Thymus (tissue), 11 donors: ENCODE data around the gene LMX1B. TPM values are rescaled to one million over a fixed set of nuclear protein-coding genes. Genes with fewer than 3 reads are reported as not detected.

Experiments used
- DNase-seq, 9 donors: peaks; one replicate each; pipeline ENCODE4 v3.0.0-alpha.2; 2013; ENCODE audit warnings: low spot score in 9 of 9, low read depth in 6 of 9, missing footprints in 1 of 9
- H3K27ac ChIP-seq, 2 donors: one replicate each; pipeline ENCODE4 v1.5.1; 2013; ENCODE audit warnings: control low read depth in 1 of 2, low read depth in 1 of 2, low read length in 1 of 2, mild to moderate bottlenecking in 1 of 2, moderate library complexity in 1 of 2
- H3K27me3 ChIP-seq, 2 donors: one replicate each; pipeline ENCODE4 v1.5.1; 2013; ENCODE audit warnings: low read length in 1 of 2; ENCODE audit not compliant: control insufficient read depth in 2 of 2, insufficient read depth in 1 of 2
- H3K36me3 ChIP-seq, 2 donors: one replicate each; pipeline ENCODE4 v1.5.1; 2013; ENCODE audit warnings: low read length in 1 of 2, mild to moderate bottlenecking in 1 of 2, moderate library complexity in 1 of 2; ENCODE audit not compliant: control insufficient read depth in 2 of 2, insufficient read depth in 2 of 2
- H3K4me1 ChIP-seq, 2 donors: one replicate each; pipeline ENCODE4 v1.5.1; 2013; ENCODE audit warnings: low read length in 2 of 2; ENCODE audit not compliant: control insufficient read depth in 2 of 2, insufficient read depth in 2 of 2
- H3K4me3 ChIP-seq, 2 donors: one replicate each; pipeline ENCODE4 v1.5.1; 2013; ENCODE audit warnings: low read length in 2 of 2, control low read depth in 1 of 2, mild to moderate bottlenecking in 1 of 2
- H3K9me3 ChIP-seq, 2 donors: one replicate each; pipeline ENCODE4 v1.5.1; 2013; ENCODE audit warnings: low read length in 1 of 2, mild to moderate bottlenecking in 1 of 2; ENCODE audit not compliant: control insufficient read depth in 2 of 2, insufficient read depth in 1 of 2
- WGBS: extraction: QIAGEN DNeasy Blood & Tissue Kit; methylation state at CpG from one replicate; pipeline ENCODE4 v1.1.7; 2013; 5-methylcytosine and 5-hydroxymethylcytosine counted together
- polyA plus RNA-seq: library from polyadenylated mRNA; stranded (reverse); fragments of 200-250 nt; gene quantifications from one replicate; pipeline ENCODE4 v1.2.3, GENCODE V29; 2013
- total RNA-seq: library from RNA; stranded (reverse); fragments of 120-200 nt; gene quantifications from one replicate; pipeline ENCODE4 v1.2.4, GENCODE V29; 2013
- donor health status: healthy.

The LMX1B gene
- total and polyA plus RNA-seq, 2 donors: 0.02 to 0.05 TPM

GRCh38 chr9:126595982-126596381 is 17.7 kb upstream of the LMX1B start:
- no peaks in the 10 kb centered on the region for H3K4me1 ChIP-seq
- no peak for DNase-seq
- no peak overlapping the region for H3K4me3 ChIP-seq
- no peaks in the 10 kb centered on the region for H3K9me3 ChIP-seq
- WGBS: 98% methylated on average over 2 of the region's 2 CpGs
- H3K36me3 ChIP-seq: no peaks in the 10 kb centered on the region
- H3K27me3 ChIP-seq: peaks cover 2 to 38% of the 10 kb centered on the region in 2 donors
- no peak overlapping the region for H3K27ac ChIP-seq

GRCh38 chr9:126599047-126599650 is 14.6 kb upstream of the LMX1B start:
- Histone ChIP-seq H3K27ac (no peak overlapping the region), H3K4me3 (no peak overlapping the region), H3K36me3 (no peaks in the 10 kb centered on the region), H3K9me3 (no peaks in the 10 kb centered on the region), H3K4me1 (no peaks in the 10 kb centered on the region), H3K27me3 (peaks cover 2 to 46% of the 10 kb centered on the region in 2 donors)
- no peak for DNase-seq
- WGBS: 59% methylated on average over 11 of the region's 11 CpGs

- no peak for DNase-seq
- Histone ChIP-seq H3K36me3 (no peaks in the 10 kb centered on the region), H3K27ac (no peak overlapping the region), H3K4me3 (no peak overlapping the region), H3K27me3 (peaks cover 20 to 69% of the 10 kb centered on the region in 2 donors), H3K4me1 (no peaks in the 10 kb centered on the region), H3K9me3 (no peaks in the 10 kb centered on the region)
- 92% methylated on average over 17 of the region's 17 CpGs for WGBS
Measured at GRCh38 chr9:126604059-126605055, 9.4 kb upstream of the LMX1B start.

GRCh38 chr9:126605792-126606482 is 7.8 kb upstream of the LMX1B start:
- no peaks in the 10 kb centered on the region for H3K9me3 ChIP-seq
- no peak overlapping the region for H3K27ac ChIP-seq
- no peaks in the 10 kb centered on the region for H3K36me3 ChIP-seq
- no peak for DNase-seq
- H3K27me3 ChIP-seq: peaks cover 35 to 79% of the 10 kb centered on the region in 2 donors
- WGBS: 83% methylated on average over 12 of the region's 12 CpGs
- no peak overlapping the region for H3K4me3 ChIP-seq
- no peaks in the 10 kb centered on the region for H3K4me1 ChIP-seq

- Histone ChIP-seq H3K27me3 (peaks cover 39 to 84% of the 10 kb centered on the region in 2 donors), H3K9me3 (peaks cover 0 to 4% of the 10 kb centered on the region in 2 donors), H3K27ac (no peak overlapping the region), H3K36me3 (no peaks in the 10 kb centered on the region), H3K4me1 (no peaks in the 10 kb centered on the region), H3K4me3 (no peak overlapping the region)
- no peak for DNase-seq
- 59% methylated on average over 3 of the region's 3 CpGs for WGBS
Measured at GRCh38 chr9:126606483-126606870, 7.3 kb upstream of the LMX1B start.

GRCh38 chr9:126607086-126607485 is 6.6 kb upstream of the LMX1B start:
- Histone ChIP-seq H3K36me3 (no peaks in the 10 kb centered on the region), H3K27me3 (peaks cover 45 to 90% of the 10 kb centered on the region in 2 donors), H3K4me1 (peaks cover 0 to 3% of the 10 kb centered on the region in 2 donors), H3K4me3 (no peak overlapping the region), H3K27ac (no peak overlapping the region), H3K9me3 (peaks cover 0 to 5% of the 10 kb centered on the region in 2 donors)
- WGBS: 8% methylated on average over 1 of the region's 1 CpG
- DNase-seq: no peak

- H3K9me3 ChIP-seq: peaks cover 0 to 5% of the 10 kb centered on the region in 2 donors
- H3K36me3 ChIP-seq: no peaks in the 10 kb centered on the region
- peaks cover 51 to 92% of the 10 kb centered on the region in 2 donors for H3K27me3 ChIP-seq
- peaks cover 0 to 4% of the 10 kb centered on the region in 2 donors for H3K4me1 ChIP-seq
- H3K4me3 ChIP-seq: no peak overlapping the region
- DNase-seq: no peak
- 74% methylated on average over 7 of the region's 7 CpGs for WGBS
- H3K27ac ChIP-seq: no peak overlapping the region
Measured at GRCh38 chr9:126607731-126608130, 6.0 kb upstream of the LMX1B start.

GRCh38 chr9:126608551-126608950 is 5.2 kb upstream of the LMX1B start:
- DNase-seq: no peak
- Histone ChIP-seq H3K4me3 (no peak overlapping the region), H3K9me3 (peaks cover 0 to 5% of the 10 kb centered on the region in 2 donors), H3K27ac (no peak overlapping the region), H3K36me3 (no peaks in the 10 kb centered on the region), H3K4me1 (peaks cover 2 to 8% of the 10 kb centered on the region in 2 donors), H3K27me3 (peaks cover 60 to 92% of the 10 kb centered on the region in 2 donors)
- WGBS: 88% methylated on average over 8 of the region's 8 CpGs
